GM23248 (cell line): ENCODE results near the gene ASB10. TPM values are rescaled to one million over a fixed set of nuclear protein-coding genes. Genes with fewer than 3 reads are reported as not detected.

Source experiments
- DNase-seq: peaks from one replicate; pipeline ENCODE4 v3.0.0-alpha.2; 2015
- H2AFZ ChIP-seq: fragments of 200-600 bp; sonication (generic); 2 replicates; pipeline ENCODE4 v1.6.1; 2016; ENCODE audit warnings: antibody characterized with exemption
- H3F3A ChIP-seq: fragments of 200-600 bp; sonication (generic); 2 replicates; pipeline ENCODE4 v1.6.1; 2016; ENCODE audit warnings: mild to moderate bottlenecking, antibody characterized with exemption, mixed run types; ENCODE audit not compliant: insufficient read depth
- H3K27ac ChIP-seq: fragments of 200-600 bp; sonication (generic); 2 replicates; pipeline ENCODE4 v1.5.1; 2016; ENCODE audit warnings: mild to moderate bottlenecking
- H3K27me3 ChIP-seq: fragments of 200-600 bp; sonication (generic); replicated peaks from 2 replicates; pipeline ENCODE4 v1.6.1; 2016; ENCODE audit warnings: mild to moderate bottlenecking; ENCODE audit not compliant: insufficient read depth
- H3K36me3 ChIP-seq: fragments of 200-600 bp; sonication (generic); 2 replicates; pipeline ENCODE4 v1.6.1; 2016; ENCODE audit warnings: low read depth, mild to moderate bottlenecking
- H3K4me1 ChIP-seq: fragments of 200-600 bp; sonication (generic); 2 replicates; pipeline ENCODE4 v1.6.1; 2016; ENCODE audit warnings: mild to moderate bottlenecking; ENCODE audit not compliant: insufficient read depth
- H3K4me2 ChIP-seq: fragments of 200-600 bp; sonication (generic); one replicate; pipeline ENCODE4 v1.6.1; 2016; ENCODE audit warnings: mild to moderate bottlenecking; ENCODE audit not compliant: unreplicated experiment
- H3K4me3 ChIP-seq: fragments of 200-600 bp; sonication (generic); 2 replicates; pipeline ENCODE4 v1.5.1; 2016; ENCODE audit warnings: mild to moderate bottlenecking
- H3K79me2 ChIP-seq: fragments of 200-600 bp; sonication (generic); 2 replicates; pipeline ENCODE4 v1.6.1; 2016; ENCODE audit warnings: mild to moderate bottlenecking; ENCODE audit not compliant: insufficient read depth
- H3K9ac ChIP-seq: fragments of 200-600 bp; sonication (generic); 2 replicates; pipeline ENCODE4 v1.6.1; 2016; ENCODE audit warnings: mild to moderate bottlenecking
- H3K9me2 ChIP-seq: fragments of 200-600 bp; sonication (generic); 2 replicates; pipeline ENCODE4 v1.6.1; 2016; ENCODE audit warnings: mixed run types, mild to moderate bottlenecking, moderate library complexity; ENCODE audit not compliant: insufficient read depth
- H3K9me3 ChIP-seq: fragments of 200-600 bp; sonication (generic); one replicate; pipeline ENCODE4 v1.6.1; 2017; ENCODE audit warnings: low read depth
- H4K20me1 ChIP-seq: fragments of 200-600 bp; sonication (generic); 2 replicates; pipeline ENCODE4 v1.6.0; 2016; ENCODE audit not compliant: insufficient read depth
- EZH2 ChIP-seq: fragments of 200-600 bp; sonication (generic); IDR thresholded peaks from 2 replicates; pipeline ENCODE4 v1.6.1; 2018; ENCODE audit warnings: antibody characterized with exemption, mild to moderate bottlenecking; ENCODE audit not compliant: insufficient read depth, poor library complexity, severe bottlenecking
- EZH2phosphoT487 ChIP-seq: fragments of 200-600 bp; sonication (generic); IDR thresholded peaks from 2 replicates; pipeline ENCODE4 v1.6.1; 2018; ENCODE audit warnings: antibody characterized with exemption, moderate library complexity, mild to moderate bottlenecking, low read depth; ENCODE audit not compliant: insufficient read depth
- WGBS, 2 experiments: methylation state at CpG; one replicate each; pipeline ENCODE4 v1.1.6; 2015 to 2017; ENCODE audit warnings: low lambda C conversion rate in 2 of 2, low coverage in 1 of 2; ENCODE audit errors: missing lambda C conversion rate in 2 of 2; 5-methylcytosine and 5-hydroxymethylcytosine counted together
- in situ Hi-C: fragments of 300-500 bp; cut with MboI; formaldehyde crosslinking; loops from 2 replicates; pipeline ENCODE4 v1.15.0; 2020
- polyA plus RNA-seq: library from polyadenylated mRNA; unstranded; fragments of >200 nt; fragmentation: Nextera tagmentation; extraction: Ambion mirVana; gene quantifications from 2 replicates; pipeline ENCODE4 v1.2.1, GENCODE V29; 2016
- total RNA-seq: library from RNA; depleted of rRNA; stranded (reverse); fragments of >200 nt; shearing (Covaris generic); gene quantifications from 2 replicates; pipeline ENCODE4 v1.2.3, GENCODE V29; 2014

ASB10 gene
- total and polyA plus RNA-seq, 2 experiments from 2014 or later: not detected

DNA sequence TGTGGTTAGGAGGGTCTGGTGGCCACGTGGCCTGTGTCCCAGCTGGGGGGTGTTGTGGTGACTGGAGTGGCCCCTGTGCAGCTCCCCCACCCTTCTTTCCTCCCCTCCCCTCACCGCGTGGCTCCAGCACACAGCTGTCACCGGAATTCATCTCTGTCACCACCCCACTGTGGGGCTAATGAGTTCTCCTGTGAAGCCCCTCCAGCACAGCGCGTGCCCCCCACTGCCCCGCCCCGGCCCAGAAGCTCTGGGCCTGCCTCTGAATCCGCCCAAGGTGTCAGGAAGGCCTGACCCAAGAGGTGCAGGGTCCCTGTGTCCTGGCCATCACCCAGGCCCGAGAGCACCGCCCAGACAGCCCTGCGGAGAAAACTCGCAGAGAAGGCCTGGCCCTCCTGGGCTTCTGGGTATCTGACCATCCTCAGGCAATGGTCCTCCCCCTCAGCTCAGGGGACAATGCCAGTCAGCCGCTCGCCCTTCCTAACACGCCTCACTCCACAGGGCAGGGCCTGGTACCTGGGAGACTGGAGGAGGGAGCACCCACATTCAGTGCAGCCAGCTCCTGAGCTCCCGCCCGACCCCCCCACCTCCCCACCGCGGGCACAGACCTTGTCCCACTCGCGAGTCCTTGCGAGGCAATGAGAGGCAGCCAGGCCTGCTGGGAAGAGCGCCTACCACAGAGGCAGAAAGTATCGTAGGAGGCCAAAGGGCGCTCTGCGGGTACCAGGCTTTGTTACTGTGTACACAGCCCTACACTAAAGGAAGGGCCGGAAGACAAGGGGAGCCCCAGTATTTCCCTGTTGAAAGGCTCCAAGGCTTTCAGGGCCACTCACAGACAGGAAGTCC lies 57.7 kb downstream of the ASB10 start:
- no peaks in the 10 kb centered on the region for H4K20me1 ChIP-seq
- H3K9me3 ChIP-seq: no peaks in the 10 kb centered on the region
- H3K79me2 ChIP-seq: 0 out of 2 replicates have a peak, but pooled peaks cover 7% of the 10 kb centered on the region
- no peaks in the 10 kb centered on the region for H3K4me1 ChIP-seq
- H3K9ac ChIP-seq: no peak overlapping the region
- no peak overlapping the region for H2AFZ ChIP-seq
- H3F3A ChIP-seq: no peaks in the 10 kb centered on the region
- H3K9me2 ChIP-seq: no peaks in the 10 kb centered on the region
- in situ Hi-C loops: no loop called here
- H3K36me3 ChIP-seq: peaks cover 14% of the 10 kb centered on the region
- TF ChIP-seq EZH2 (no peak), EZH2phosphoT487 (no peak)
- no peaks in the 10 kb centered on the region for H3K27me3 ChIP-seq
- 87 to 93% methylated on average over 26 to 28 of the region's 28 CpGs for WGBS, 2 experiments
- H3K4me2 ChIP-seq: no peak overlapping the region
- DNase-seq: no peak
- no peak overlapping the region for H3K27ac ChIP-seq
- no peak overlapping the region for H3K4me3 ChIP-seq

DNA sequence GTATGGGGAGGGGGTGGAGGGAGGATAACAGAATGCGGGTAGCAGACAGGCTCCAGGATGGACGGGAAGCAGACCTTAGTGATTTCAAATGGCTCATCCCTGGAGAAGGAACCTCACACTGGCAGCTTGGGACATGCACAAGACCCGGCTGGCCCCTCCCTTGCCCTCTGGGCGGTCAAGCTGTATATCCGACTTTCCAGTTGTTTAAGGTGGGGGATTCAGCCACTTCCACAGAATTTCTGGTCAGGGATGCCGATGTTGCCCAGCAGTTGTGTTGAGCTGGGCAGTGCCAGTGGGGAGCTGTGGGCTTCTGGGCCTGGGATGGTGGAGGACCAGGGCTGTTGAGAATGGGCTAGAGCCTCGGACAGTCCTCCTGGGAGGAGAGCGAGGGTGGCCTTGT lies 58.3 kb downstream of the ASB10 start:
- no peak overlapping the region for H3K4me2 ChIP-seq
- DNase-seq: no peak
- in situ Hi-C loops: no loop called here
- no peak overlapping the region for H3K27ac ChIP-seq
- H4K20me1 ChIP-seq: no peaks in the 10 kb centered on the region
- H3F3A ChIP-seq: no peaks in the 10 kb centered on the region
- H3K4me1 ChIP-seq: no peaks in the 10 kb centered on the region
- peaks cover 15% of the 10 kb centered on the region for H3K36me3 ChIP-seq
- no peaks in the 10 kb centered on the region for H3K9me3 ChIP-seq
- no peak for TF ChIP-seq EZH2
- TF ChIP-seq EZH2phosphoT487: no peak
- H3K9ac ChIP-seq: no peak overlapping the region
- 0 out of 2 replicates have a peak, but pooled peaks cover 7% of the 10 kb centered on the region for H3K79me2 ChIP-seq
- no peaks in the 10 kb centered on the region for H3K9me2 ChIP-seq
- WGBS, 2 experiments: 87 to 97% methylated on average over 6 to 8 of the region's 8 CpGs
- H3K4me3 ChIP-seq: no peak overlapping the region
- no peaks in the 10 kb centered on the region for H3K27me3 ChIP-seq
- H2AFZ ChIP-seq: no peak overlapping the region

DNA sequence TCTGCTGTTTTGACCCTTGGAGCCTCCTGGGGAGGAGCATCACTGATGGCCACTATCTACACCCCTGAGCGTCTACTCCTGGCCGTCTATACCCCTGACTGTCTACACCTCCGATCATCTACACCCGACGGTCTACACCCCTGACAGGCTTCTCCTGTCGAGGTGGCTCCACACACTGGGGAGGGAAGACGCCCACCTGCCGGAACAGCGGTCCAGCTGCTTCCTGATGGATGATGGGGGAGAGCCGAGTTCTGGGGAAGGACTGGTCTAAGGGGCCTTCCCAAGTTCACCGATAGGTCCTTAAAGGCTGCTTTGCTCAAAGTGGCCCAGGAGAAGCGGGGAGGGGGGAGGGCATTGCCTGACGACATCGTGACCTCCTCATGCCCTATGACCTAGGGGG lies 58.9 kb downstream of the ASB10 start:
- H3K4me2 ChIP-seq: no peak overlapping the region
- no peak overlapping the region for H2AFZ ChIP-seq
- H3K9ac ChIP-seq: no peak overlapping the region
- H3K27me3 ChIP-seq: no peaks in the 10 kb centered on the region
- no peaks in the 10 kb centered on the region for H3K9me2 ChIP-seq
- H4K20me1 ChIP-seq: no peaks in the 10 kb centered on the region
- H3K4me1 ChIP-seq: no peaks in the 10 kb centered on the region
- no peak for TF ChIP-seq EZH2phosphoT487
- TF ChIP-seq EZH2: no peak
- no peaks in the 10 kb centered on the region for H3K9me3 ChIP-seq
- no peak for DNase-seq
- H3F3A ChIP-seq: no peaks in the 10 kb centered on the region
- H3K4me3 ChIP-seq: no peak overlapping the region
- WGBS, 2 experiments: 88 to 93% methylated on average over 13 to 14 of the region's 14 CpGs
- no peak overlapping the region for H3K27ac ChIP-seq
- 0 out of 2 replicates have a peak, but pooled peaks cover 7% of the 10 kb centered on the region for H3K79me2 ChIP-seq
- in situ Hi-C loops: no loop called here
- peaks cover 15% of the 10 kb centered on the region for H3K36me3 ChIP-seq

DNA sequence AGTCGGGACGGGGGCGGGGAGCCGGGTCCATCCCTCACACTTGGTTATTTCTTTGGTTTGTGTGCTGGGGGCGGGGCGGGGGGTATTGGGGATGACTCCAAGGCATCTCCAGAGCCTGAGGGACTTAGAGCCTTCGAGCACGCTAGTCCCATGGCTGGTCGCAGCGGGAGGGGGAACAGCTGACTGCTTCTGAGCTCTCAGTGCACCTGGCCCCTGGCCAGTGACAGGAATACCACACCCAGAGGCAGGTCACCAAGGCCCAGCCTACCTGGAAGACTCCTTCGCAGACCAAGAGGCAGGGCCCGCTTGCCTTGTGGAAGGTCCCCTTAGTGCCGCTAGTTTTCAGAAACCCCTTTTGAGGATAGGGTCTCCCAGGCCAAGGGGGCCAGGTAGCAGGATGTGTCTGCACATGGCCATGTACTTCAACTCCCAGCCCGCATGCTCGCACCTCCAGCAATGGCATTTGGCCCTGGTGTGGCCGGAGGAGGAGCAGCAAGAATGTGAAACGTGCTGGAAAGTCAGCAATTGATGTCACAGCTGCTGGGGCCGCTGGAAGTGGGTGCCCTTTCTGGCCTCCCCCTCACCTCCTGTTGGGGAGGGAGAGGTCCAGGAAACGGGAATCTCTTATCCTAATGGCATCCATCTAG lies 60.4 kb downstream of the ASB10 start:
- no peak for DNase-seq
- H3K27ac ChIP-seq: no peak overlapping the region
- H3K4me3 ChIP-seq: no peak overlapping the region
- no peak overlapping the region for H3K4me2 ChIP-seq
- H4K20me1 ChIP-seq: no peaks in the 10 kb centered on the region
- H3K9ac ChIP-seq: no peak overlapping the region
- no peaks in the 10 kb centered on the region for H3F3A ChIP-seq
- in situ Hi-C loops: no loop called here
- TF ChIP-seq EZH2 (no peak), EZH2phosphoT487 (no peak)
- no peaks in the 10 kb centered on the region for H3K4me1 ChIP-seq
- no peaks in the 10 kb centered on the region for H3K9me2 ChIP-seq
- peaks cover 15% of the 10 kb centered on the region for H3K36me3 ChIP-seq
- H3K79me2 ChIP-seq: 0 out of 2 replicates have a peak, but pooled peaks cover 7% of the 10 kb centered on the region
- no peaks in the 10 kb centered on the region for H3K9me3 ChIP-seq
- WGBS, 2 experiments: 83 to 89% methylated on average over 13 to 19 of the region's 19 CpGs
- no peak overlapping the region for H2AFZ ChIP-seq
- H3K27me3 ChIP-seq: no peaks in the 10 kb centered on the region
